Endodermal cell (in vitro differentiated cells): ENCODE measurements around the gene RASAL1. TPM values are rescaled to one million over a fixed set of nuclear protein-coding genes. Genes with fewer than 3 reads are reported as not detected.

ENCODE experiments used
- DNase-seq: peaks from one replicate; pipeline ENCODE4 v3.0.0-alpha.2; 2017
- H3K27ac ChIP-seq: 2 replicates; pipeline ENCODE4 v1.5.1; 2013; ENCODE audit warnings: mild to moderate bottlenecking, low read depth, low read length, moderate library complexity
- H3K27me3 ChIP-seq: 2 replicates; pipeline ENCODE4 v1.6.1; 2013; ENCODE audit warnings: mild to moderate bottlenecking, low read length, moderate library complexity; ENCODE audit not compliant: insufficient read depth, control insufficient read depth, poor library complexity, severe bottlenecking
- H3K36me3 ChIP-seq: 2 replicates; pipeline ENCODE4 v1.7.0; 2013; ENCODE audit warnings: mild to moderate bottlenecking, low read length, moderate library complexity; ENCODE audit not compliant: control insufficient read depth, insufficient read depth
- H3K4me1 ChIP-seq: one replicate; pipeline ENCODE4 v1.7.0; 2013; ENCODE audit warnings: low read length; ENCODE audit not compliant: control insufficient read depth, insufficient read depth
- H3K4me3 ChIP-seq: 2 replicates; pipeline ENCODE4 v1.5.1; 2013; ENCODE audit warnings: mild to moderate bottlenecking, low read length, moderate library complexity
- H3K9ac ChIP-seq: 2 replicates; pipeline ENCODE4 v1.6.1; 2013; ENCODE audit warnings: mild to moderate bottlenecking, low read length, moderate library complexity; ENCODE audit not compliant: poor library complexity, severe bottlenecking; ENCODE audit errors: extremely low read depth
- H3K9me3 ChIP-seq: 2 replicates; pipeline ENCODE4 v1.6.1; 2013; ENCODE audit warnings: mild to moderate bottlenecking, low read length, moderate library complexity; ENCODE audit not compliant: control insufficient read depth
- H3K27ac Mint-ChIP-seq: 2 replicates; pipeline ENCODE4 v1.8.0; 2020; ENCODE audit warnings: mixed read lengths
- H3K27me3 Mint-ChIP-seq: 2 replicates; pipeline ENCODE4 v1.8.0; 2021; ENCODE audit warnings: mild to moderate bottlenecking, mixed read lengths; ENCODE audit not compliant: insufficient read depth
- H3K36me3 Mint-ChIP-seq: 2 replicates; pipeline ENCODE4 v1.8.0; 2020; ENCODE audit warnings: low read depth, mixed read lengths
- H3K4me1 Mint-ChIP-seq: 2 replicates; pipeline ENCODE4 v1.8.0; 2020; ENCODE audit warnings: mixed read lengths
- H3K4me3 Mint-ChIP-seq: 2 replicates; pipeline ENCODE4 v1.8.0; 2020; ENCODE audit warnings: mild to moderate bottlenecking, moderate library complexity, mixed read lengths
- H3K9me3 Mint-ChIP-seq: 2 replicates; pipeline ENCODE4 v1.8.0; 2020; ENCODE audit warnings: mild to moderate bottlenecking, mixed read lengths
- CTCF ChIP-seq: fragments of 200-600 bp; sonication (generic); conservative IDR thresholded peaks from 2 replicates; pipeline ENCODE4 v1.5.0; 2021; ENCODE audit warnings: antibody characterized with exemption, mild to moderate bottlenecking
- WGBS, 2 experiments: methylation state at CpG; one replicate each; pipeline versions ENCODE4 v1.1.5 to v1.1.7; 2013; ENCODE audit warnings: missing lambda C conversion rate in 2 of 2, mixed read lengths in 1 of 2; ENCODE audit not compliant: insufficient coverage in 1 of 2, insufficient read length in 1 of 2; 5-methylcytosine and 5-hydroxymethylcytosine counted together
- total RNA-seq, 2 donors: library from RNA; stranded (reverse); fragmentation: NEBNext Ultra II Directional in 1 of 2; extraction: Animal tissue kit (Norgen Biotek cat#: 25700) in 1 of 2; gene quantifications; 2 replicates in 1 of 2; 3 replicates in 1 of 2; pipeline ENCODE4 v1.2.1, GENCODE V29; 2021

RASAL1 gene
- total RNA-seq, 2 donors from 2014 or later: 0.77 to 1.4 TPM

- no peaks in the 10 kb centered on the region for H3K9me3 ChIP-seq
- H3K9ac ChIP-seq: no peak overlapping the region
- no peak overlapping the region for H3K4me3 ChIP-seq
- Mint-ChIP-seq H3K27me3 (peaks cover 4% of the 10 kb centered on the region), H3K9me3 (no peaks in the 10 kb centered on the region), H3K4me1 (peaks cover 4% of the 10 kb centered on the region), H3K4me3 (no peak overlapping the region), H3K36me3 (no peaks in the 10 kb centered on the region), H3K27ac (no peak overlapping the region)
- H3K36me3 ChIP-seq: no peaks in the 10 kb centered on the region
- WGBS, 2 experiments: 63 to 93% methylated on average over 2 to 5 of the region's 7 CpGs
- no peak for DNase-seq
- no peaks in the 10 kb centered on the region for H3K4me1 ChIP-seq
- no peaks in the 10 kb centered on the region for H3K27me3 ChIP-seq
- no peak overlapping the region for H3K27ac ChIP-seq
- no peak for TF ChIP-seq CTCF
Observed at GRCh38 chr12:113140706-113141105, 5.1 kb upstream of the RASAL1 start.

GRCh38 chr12:113138826-113139225 lies 3.3 kb upstream of the RASAL1 start:
- no peak for TF ChIP-seq CTCF
- no peak for DNase-seq
- Mint-ChIP-seq H3K27ac (no peak overlapping the region), H3K36me3 (no peaks in the 10 kb centered on the region), H3K27me3 (peaks cover 18% of the 10 kb centered on the region), H3K9me3 (no peaks in the 10 kb centered on the region), H3K4me1 (peaks cover 4% of the 10 kb centered on the region), H3K4me3 (no peak overlapping the region)
- H3K27me3 ChIP-seq: peaks cover 13% of the 10 kb centered on the region
- H3K36me3 ChIP-seq: no peaks in the 10 kb centered on the region
- no peak overlapping the region for H3K9ac ChIP-seq
- H3K9me3 ChIP-seq: no peaks in the 10 kb centered on the region
- H3K4me3 ChIP-seq: no peak overlapping the region
- no peak overlapping the region for H3K27ac ChIP-seq
- WGBS, 2 experiments: 96 to 100% methylated on average over 1 to 3 of the region's 3 CpGs
- no peaks in the 10 kb centered on the region for H3K4me1 ChIP-seq

GRCh38 chr12:113137861-113138783 lies 2.6 kb upstream of the RASAL1 start:
- no peak overlapping the region for H3K27ac Mint-ChIP-seq
- H3K9me3 Mint-ChIP-seq: no peaks in the 10 kb centered on the region
- Histone ChIP-seq H3K9ac (no peak overlapping the region), H3K27me3 (peaks cover 19% of the 10 kb centered on the region), H3K9me3 (no peaks in the 10 kb centered on the region), H3K36me3 (no peaks in the 10 kb centered on the region), H3K27ac (no peak overlapping the region), H3K4me1 (no peaks in the 10 kb centered on the region), H3K4me3 (no peak overlapping the region)
- peaks cover 18% of the 10 kb centered on the region for H3K27me3 Mint-ChIP-seq
- peak; percentile 49 for DNase-seq
- H3K4me3 Mint-ChIP-seq: no peak overlapping the region
- TF ChIP-seq CTCF: no peak
- 93% methylated on average over 8 to 12 of the region's 12 CpGs for WGBS, 2 experiments
- H3K4me1 Mint-ChIP-seq: peaks cover 4% of the 10 kb centered on the region
- H3K36me3 Mint-ChIP-seq: no peaks in the 10 kb centered on the region
